ENCODE measurements around the gene ME1. TPM values are rescaled to one million over a fixed set of nuclear protein-coding genes. Genes with fewer than 3 reads are reported as not detected.

The ME1 gene
- total and polyA plus RNA-seq, 9 of the 15 experiments (the other 6 are each of a cell fraction or from before 2014, with no cell fraction given): 3.2 to 10.4 (median 5.5) TPM

DNA sequence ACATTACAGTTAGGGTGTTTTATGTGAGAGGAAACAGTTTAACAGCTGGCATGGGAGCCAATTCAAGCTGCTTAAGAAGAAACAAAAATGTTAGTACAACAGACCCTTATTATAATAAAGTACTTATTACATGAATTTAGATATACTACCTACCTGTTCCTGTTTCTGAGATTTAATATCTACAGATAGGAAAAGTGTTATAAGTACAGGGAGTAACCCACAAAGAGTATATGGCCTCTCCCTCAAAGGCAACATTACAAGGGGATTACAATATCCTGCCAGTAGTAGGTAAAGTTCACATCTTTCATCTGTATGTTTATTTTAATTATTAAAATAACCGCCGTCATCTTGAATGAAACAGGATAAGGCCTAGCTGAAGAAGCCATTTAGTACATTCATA is 1.8 kb upstream of the ME1 start:
- no peak for FAIRE-seq
- Histone ChIP-seq H3K9me1 (ENCODE audit: control insufficient read depth, insufficient read depth, low read length) (no peaks in the 10 kb centered on the region), H3K9ac (ENCODE audit: insufficient read depth in 1 of 2, low read depth in 2 of 2, low read length in 2 of 2) (no peak overlapping the region)

More for the DNA sequence above, 1.8 kb upstream of the ME1 start:
- WGBS (ENCODE audit: insufficient coverage, low coverage, missing lambda C conversion rate): 96% methylated on average over 2 of the region's 2 CpGs
- peaks cover 8 to 21% of the 10 kb centered on the region in 2 experiments; a peak in 4 of 5 replicates for H3K4me1 ChIP-seq (replicated peaks in 1 of 2; ENCODE audit: control insufficient read depth in 2 of 2, insufficient read depth in 2 of 2, low read length in 2 of 2)
- no peaks in the 10 kb centered on the region for H4K20me1 ChIP-seq (replicated peaks; ENCODE audit: control insufficient read depth, insufficient read depth, low read length)
- no peaks in the 10 kb centered on the region for H3K36me3 ChIP-seq (ENCODE audit: control insufficient read depth, insufficient read depth, low read length)
- H3K4me2 ChIP-seq (ENCODE audit: insufficient read depth, low read length): no peak overlapping the region
- ATAC-seq (no peak), DNase-seq (ENCODE audit: extremely low read depth in 1 of 4, low spot score in 3 of 4) (no peak)
- in situ Hi-C loops (cut with MboI) (no loop called here), intact Hi-C loops (cut with micrococcal nuclease) (no loop called here)
- H3K27me3 ChIP-seq (ENCODE audit: control insufficient read depth in 2 of 2, insufficient read depth in 2 of 2, low read length in 2 of 2): no peaks in the 10 kb centered on the region
- BruUV-seq (replicated peaks): no TSS peak
- POLR2A ChIA-PET: interaction anchor here (1.0 to 1.2 kb wide), 2 partner anchors 11 to 15 kb away, joined by 3 to 4 read pairs; no protein-coding TSS in a partner anchor
- TF ChIP-seq JUN (IDR thresholded peaks at IDR 0.05; ENCODE audit: borderline replicate concordance, low read depth, low read length): no peak
- TF ChIP-seq JUN (CRISPR knock-in tag; IDR thresholded peaks at IDR 0.05; ENCODE audit: borderline replicate concordance): no peak
- no peak for TF ChIP-seq BCL6 (CRISPR knock-in tag; IDR thresholded peaks at IDR 0.05)
- TF ChIP-seq PML (IDR thresholded peaks at IDR 0.05; ENCODE audit: low read length): no peak
- TF ChIP-seq RCOR1 (IDR thresholded peaks at IDR 0.05; ENCODE audit: borderline replicate concordance in 1 of 2, low read depth in 2 of 2, low read length in 2 of 2): no peak
- TF ChIP-seq ARHGAP35 (IDR thresholded peaks at IDR 0.05; ENCODE audit: partially characterized antibody): no peak
- no peak for TF ChIP-seq POLR2AphosphoS2 (IDR thresholded peaks at IDR 0.05; ENCODE audit: low read length)
- no peak for TF ChIP-seq IRF2 (CRISPR knock-in tag; IDR thresholded peaks at IDR 0.05)
- TF ChIP-seq, protein P1, sequence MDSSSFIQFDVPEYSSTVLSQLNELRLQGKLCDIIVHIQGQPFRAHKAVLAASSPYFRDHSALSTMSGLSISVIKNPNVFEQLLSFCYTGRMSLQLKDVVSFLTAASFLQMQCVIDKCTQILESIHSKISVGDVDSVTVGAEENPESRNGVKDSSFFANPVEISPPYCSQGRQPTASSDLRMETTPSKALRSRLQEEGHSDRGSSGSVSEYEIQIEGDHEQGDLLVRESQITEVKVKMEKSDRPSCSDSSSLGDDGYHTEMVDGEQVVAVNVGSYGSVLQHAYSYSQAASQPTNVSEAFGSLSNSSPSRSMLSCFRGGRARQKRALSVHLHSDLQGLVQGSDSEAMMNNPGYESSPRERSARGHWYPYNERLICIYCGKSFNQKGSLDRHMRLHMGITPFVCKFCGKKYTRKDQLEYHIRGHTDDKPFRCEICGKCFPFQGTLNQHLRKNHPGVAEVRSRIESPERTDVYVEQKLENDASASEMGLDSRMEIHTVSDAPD (CRISPR knock-in tag; IDR thresholded peaks at IDR 0.05): no peak
- no peak for TF ChIP-seq ATF2 (CRISPR knock-in tag; IDR thresholded peaks at IDR 0.05)
- no peak for TF ChIP-seq CBX5 (IDR thresholded peaks at IDR 0.05; ENCODE audit: borderline replicate concordance, low read depth)
- no peak for TF ChIP-seq POLR3G (IDR thresholded peaks at IDR 0.05; ENCODE audit: extremely low read depth, insufficient read length, insufficient replicate concordance)
- H3K27ac ChIP-seq (ENCODE audit: extremely low read depth, low read depth, low read length): no peak overlapping the region
- H2AFZ ChIP-seq (ENCODE audit: low read depth, low read length): no peak overlapping the region
- no peak overlapping the region for H3K4me3 ChIP-seq
- H3K79me2 ChIP-seq (ENCODE audit: control insufficient read depth, insufficient read depth, low read length): peaks cover 15% of the 10 kb centered on the region
- no peaks in the 10 kb centered on the region for H3K9me3 ChIP-seq (replicated peaks; ENCODE audit: control insufficient read depth, insufficient read depth, low read depth, low read length)
- CTCF ChIA-PET (ENCODE audit: low intra/inter-chr PET ratio): no interaction called here

Measured in K562 (cell line).